Epithelial cell of proximal tubule (primary cell): ENCODE measurements around the gene INAFM2. TPM values are rescaled to one million over a fixed set of nuclear protein-coding genes. Genes with fewer than 3 reads are reported as not detected.

Source experiments
- DNase-seq: peaks from one replicate; pipeline ENCODE4 v3.0.0-alpha.2; 2011; ENCODE audit warnings: low read depth
- H3K4me3 ChIP-seq: 2 replicates; pipeline ENCODE4 v1.5.1; 2011; ENCODE audit warnings: low read depth, mild to moderate bottlenecking, low read length
- CTCF ChIP-seq: conservative IDR thresholded peaks from 2 replicates; pipeline ENCODE4 v1.5.1; 2012; ENCODE audit warnings: low read depth, mild to moderate bottlenecking, low read length
- total RNA-seq: library from RNA; depleted of rRNA; stranded (reverse); fragments of >200 nt; gene quantifications from 2 replicates; pipeline ENCODE4 v1.2.3, GENCODE V29; 2015

The INAFM2 gene
- total RNA-seq, 1 donor from 2014 or later: 15.3 TPM

- DNase-seq: no peak
- TF ChIP-seq CTCF: no peak
These were observed 10.9 kb upstream of the INAFM2 start for GRCh38 chr15:40312370-40313158.

GRCh38 chr15:40313531-40314398 is 9.7 kb upstream of the INAFM2 start:
- no peak overlapping the region for H3K4me3 ChIP-seq
- TF ChIP-seq CTCF: no peak
- DNase-seq: no peak

More at GRCh38 chr15:40312370-40313158, 10.9 kb upstream of the INAFM2 start:
- H3K4me3 ChIP-seq: no peak overlapping the region

GRCh38 chr15:40314723-40315276 is 8.7 kb upstream of the INAFM2 start:
- H3K4me3 ChIP-seq: no peak overlapping the region
- no peak for TF ChIP-seq CTCF
- no peak for DNase-seq

GRCh38 chr15:40316931-40317330 is 6.6 kb upstream of the INAFM2 start:
- DNase-seq: no peak
- no peak for TF ChIP-seq CTCF
- H3K4me3 ChIP-seq: no peak overlapping the region

GRCh38 chr15:40317580-40317979 is 5.9 kb upstream of the INAFM2 start:
- TF ChIP-seq CTCF: no peak
- DNase-seq: no peak
- no peak overlapping the region for H3K4me3 ChIP-seq

- DNase-seq: no peak
- no peak for TF ChIP-seq CTCF
- no peak overlapping the region for H3K4me3 ChIP-seq
These were observed 3.1 kb upstream of the INAFM2 start for GRCh38 chr15:40320409-40320808.
